Left ventricle myocardium inferior (tissue), 1 donor: ENCODE measurements around the gene C16orf87. TPM values are rescaled to one million over a fixed set of nuclear protein-coding genes. Genes with fewer than 3 reads are reported as not detected.

Experiments used
- DNase-seq: peaks from one replicate; pipeline ENCODE4 v3.0.0-alpha.2; 2020
- H3K27ac ChIP-seq: fragments of 200-600 bp; replicated peaks from 2 replicates; pipeline ENCODE4 v1.8.0; 2021
- H3K27me3 ChIP-seq: fragments of 200-600 bp; 2 replicates; pipeline ENCODE4 v1.8.0; 2021; ENCODE audit warnings: low read depth
- H3K36me3 ChIP-seq: fragments of 200-600 bp; 2 replicates; pipeline ENCODE4 v1.8.0; 2021
- H3K4me1 ChIP-seq: fragments of 200-600 bp; 2 replicates; pipeline ENCODE4 v1.8.0; 2021
- H3K4me3 ChIP-seq: fragments of 200-600 bp; 2 replicates; pipeline ENCODE4 v1.8.0; 2021; ENCODE audit warnings: mild to moderate bottlenecking, moderate library complexity
- H3K9me3 ChIP-seq: fragments of 200-600 bp; replicated peaks from 2 replicates; pipeline ENCODE4 v1.8.0; 2021
- intact Hi-C: fragments of 100-400 bp; cut with micrococcal nuclease; formaldehyde crosslinking; loops from one replicate; pipeline ENCODE4 v1.11.0; 2022
- total RNA-seq: library from RNA; stranded (reverse); fragmentation: NEBNext Ultra II Directional; extraction: Animal tissue kit (Norgen Biotek cat#: 25700); gene quantifications from one replicate; pipeline ENCODE4 v1.2.1, GENCODE V29; 2021
- TF ChIP-seq, protein P1 (sequence below): fragments of 200-600 bp; IDR thresholded peaks from 2 replicates; pipeline ENCODE4 v1.8.0; 2021; ENCODE audit warnings: antibody characterized with exemption, mild to moderate bottlenecking, borderline replicate concordance
- donor health status: DM: no; HTN: yes; CAD: no; lungs with severe emphysema.

The C16orf87 gene
- total RNA-seq, 1 donor from 2014 or later, result 12.5 TPM

DNA sequence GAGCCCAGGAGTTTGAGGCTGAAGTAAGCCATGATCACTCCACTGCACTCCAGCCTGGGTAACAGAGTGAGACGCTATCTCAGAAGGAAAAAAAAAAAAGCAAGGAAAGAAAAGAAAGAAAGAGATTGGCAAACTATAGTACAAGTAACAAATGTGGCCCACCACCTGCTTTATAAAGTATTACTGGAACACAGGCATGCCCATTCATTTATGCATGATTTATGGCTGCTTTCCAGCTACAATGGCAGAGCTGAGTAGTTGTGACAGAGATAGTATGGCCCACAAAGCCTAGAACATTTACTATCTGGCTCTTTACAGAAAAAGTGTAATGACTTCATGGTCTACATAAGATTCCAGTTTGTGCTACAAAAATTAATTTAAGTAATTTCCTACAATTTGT lies 23.6 kb downstream of the C16orf87 start:
- Histone ChIP-seq H3K4me3 (no peak overlapping the region), H3K36me3 (peaks cover 5% of the 10 kb centered on the region), H3K27me3 (no peaks in the 10 kb centered on the region), H3K9me3 (no peaks in the 10 kb centered on the region), H3K4me1 (peaks cover 18% of the 10 kb centered on the region), H3K27ac (no peak overlapping the region)
- DNase-seq, result no peak
- TF ChIP-seq, protein P1, sequence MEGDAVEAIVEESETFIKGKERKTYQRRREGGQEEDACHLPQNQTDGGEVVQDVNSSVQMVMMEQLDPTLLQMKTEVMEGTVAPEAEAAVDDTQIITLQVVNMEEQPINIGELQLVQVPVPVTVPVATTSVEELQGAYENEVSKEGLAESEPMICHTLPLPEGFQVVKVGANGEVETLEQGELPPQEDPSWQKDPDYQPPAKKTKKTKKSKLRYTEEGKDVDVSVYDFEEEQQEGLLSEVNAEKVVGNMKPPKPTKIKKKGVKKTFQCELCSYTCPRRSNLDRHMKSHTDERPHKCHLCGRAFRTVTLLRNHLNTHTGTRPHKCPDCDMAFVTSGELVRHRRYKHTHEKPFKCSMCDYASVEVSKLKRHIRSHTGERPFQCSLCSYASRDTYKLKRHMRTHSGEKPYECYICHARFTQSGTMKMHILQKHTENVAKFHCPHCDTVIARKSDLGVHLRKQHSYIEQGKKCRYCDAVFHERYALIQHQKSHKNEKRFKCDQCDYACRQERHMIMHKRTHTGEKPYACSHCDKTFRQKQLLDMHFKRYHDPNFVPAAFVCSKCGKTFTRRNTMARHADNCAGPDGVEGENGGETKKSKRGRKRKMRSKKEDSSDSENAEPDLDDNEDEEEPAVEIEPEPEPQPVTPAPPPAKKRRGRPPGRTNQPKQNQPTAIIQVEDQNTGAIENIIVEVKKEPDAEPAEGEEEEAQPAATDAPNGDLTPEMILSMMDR, result no peak
- intact Hi-C loops, result loop anchor here (10.0 kb wide), 1 partner anchor 133 kb away; no protein-coding TSS in a partner anchor

DNA sequence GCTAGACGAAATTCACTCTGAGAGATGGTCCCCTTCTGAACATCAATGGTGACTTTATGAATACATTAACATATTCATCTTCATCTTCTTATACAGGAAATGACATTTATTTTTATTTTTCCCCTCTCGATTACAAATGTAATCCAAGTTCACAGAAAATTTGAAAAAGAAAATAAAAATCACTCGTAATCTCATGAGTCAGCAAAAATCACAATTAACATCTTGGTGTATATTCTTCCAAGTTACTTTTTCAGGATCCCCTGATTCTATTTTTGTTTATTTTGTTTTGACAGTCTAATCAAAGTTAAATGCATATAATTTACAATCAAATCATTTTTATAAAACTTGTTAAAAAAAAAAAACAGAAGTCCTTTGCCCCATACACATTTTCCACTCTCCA lies 27.6 kb downstream of the C16orf87 start:
- no peak for DNase-seq
- Histone ChIP-seq H3K4me1 (no peaks in the 10 kb centered on the region), H3K36me3 (peaks cover 6% of the 10 kb centered on the region), H3K4me3 (no peak overlapping the region), H3K27me3 (no peaks in the 10 kb centered on the region), H3K9me3 (no peaks in the 10 kb centered on the region), H3K27ac (no peak overlapping the region)
- intact Hi-C loops, result loop anchor here (10.0 kb wide), 1 partner anchor 129 kb away; no protein-coding TSS in a partner anchor
- TF ChIP-seq, protein P1, result no peak

DNA sequence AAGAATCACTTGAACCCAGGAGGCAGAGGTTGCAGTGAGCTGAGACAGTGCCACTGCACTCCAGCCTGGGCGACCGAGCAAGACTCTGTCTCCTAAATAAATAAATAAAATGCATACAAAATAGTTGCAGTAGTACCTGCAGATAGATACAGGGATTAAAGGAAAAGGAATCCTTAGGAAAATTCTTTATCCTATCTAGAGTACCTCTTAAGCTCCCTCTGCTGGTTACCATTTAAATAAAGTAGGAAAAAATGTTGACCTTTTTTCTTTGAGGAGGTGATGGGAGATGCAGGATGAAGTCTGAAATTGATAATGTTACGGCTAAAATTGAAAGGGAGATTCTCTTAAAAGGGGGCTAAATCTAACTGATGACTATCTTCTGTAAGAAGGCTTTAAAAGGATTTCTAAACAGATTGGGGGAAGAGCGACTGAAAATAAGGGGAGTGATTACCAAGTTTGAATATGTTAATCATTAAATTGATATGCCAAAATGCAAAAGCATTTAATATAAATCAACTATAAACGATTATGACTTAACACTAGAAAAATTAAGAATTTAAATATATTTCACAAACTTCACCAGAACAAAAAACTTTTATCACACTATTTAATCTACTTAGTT lies 29.4 kb downstream of the C16orf87 start:
- Histone ChIP-seq H3K9me3 (peaks cover 9% of the 10 kb centered on the region), H3K4me1 (no peaks in the 10 kb centered on the region), H3K36me3 (peaks cover 6% of the 10 kb centered on the region), H3K27ac (no peak overlapping the region), H3K4me3 (no peak overlapping the region), H3K27me3 (no peaks in the 10 kb centered on the region)
- intact Hi-C loops, result loop anchor here (10.0 kb wide), 1 partner anchor 127 kb away; no protein-coding TSS in a partner anchor
- DNase-seq, result no peak
- TF ChIP-seq, protein P1, result peak; percentile 57

- Histone ChIP-seq H3K27me3 (no peaks in the 10 kb centered on the region), H3K4me1 (no peaks in the 10 kb centered on the region), H3K27ac (no peak overlapping the region), H3K4me3 (no peak overlapping the region), H3K36me3 (peaks cover 9% of the 10 kb centered on the region), H3K9me3 (peaks cover 14% of the 10 kb centered on the region)
- TF ChIP-seq, protein P1, result no peak
- intact Hi-C loops, result loop anchor here (10.0 kb wide), 1 partner anchor 126 kb away; no protein-coding TSS in a partner anchor
- no peak for DNase-seq
These were observed 30.5 kb downstream of the C16orf87 start for GRCh38 chr16:46800494-46800893.

DNA sequence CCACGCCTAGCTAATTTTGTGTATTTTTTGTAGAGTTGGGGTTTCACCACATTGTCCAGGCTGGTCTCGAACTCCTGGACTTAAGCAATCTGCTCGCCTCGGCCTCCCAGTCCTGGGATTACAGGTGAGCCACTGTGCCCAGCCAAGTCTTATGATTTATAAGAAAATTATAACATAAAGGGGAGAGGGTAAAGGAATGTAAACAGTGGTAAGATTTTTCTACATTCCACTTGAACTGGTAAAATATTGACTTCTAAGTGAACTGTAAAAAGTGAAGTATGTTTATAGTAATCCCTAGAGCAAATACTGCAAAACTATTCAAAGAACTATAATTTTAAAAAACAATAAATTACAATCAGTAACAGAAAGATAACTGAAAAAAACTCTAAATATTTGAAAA lies 33.5 kb downstream of the C16orf87 start:
- Histone ChIP-seq H3K9me3 (peaks cover 34% of the 10 kb centered on the region), H3K4me1 (no peaks in the 10 kb centered on the region)
- TF ChIP-seq, protein P1, result no peak

More for the DNA sequence above, 33.5 kb downstream of the C16orf87 start:
- Histone ChIP-seq H3K36me3 (peaks cover 6% of the 10 kb centered on the region), H3K27me3 (no peaks in the 10 kb centered on the region), H3K4me3 (no peak overlapping the region), H3K27ac (no peak overlapping the region)
- no peak for DNase-seq
- intact Hi-C loops, result no loop called here
